Islet of Langerhans (tissue), 1 donor: ENCODE results near the gene STK17B.

ENCODE experiments used
- FAIRE-seq: peaks from one replicate; lab custom pipeline; 2011; peaks lifted over from hg19 to GRCh38; lab: Jason Lieb, UNC

Gene STK17B

DNA sequence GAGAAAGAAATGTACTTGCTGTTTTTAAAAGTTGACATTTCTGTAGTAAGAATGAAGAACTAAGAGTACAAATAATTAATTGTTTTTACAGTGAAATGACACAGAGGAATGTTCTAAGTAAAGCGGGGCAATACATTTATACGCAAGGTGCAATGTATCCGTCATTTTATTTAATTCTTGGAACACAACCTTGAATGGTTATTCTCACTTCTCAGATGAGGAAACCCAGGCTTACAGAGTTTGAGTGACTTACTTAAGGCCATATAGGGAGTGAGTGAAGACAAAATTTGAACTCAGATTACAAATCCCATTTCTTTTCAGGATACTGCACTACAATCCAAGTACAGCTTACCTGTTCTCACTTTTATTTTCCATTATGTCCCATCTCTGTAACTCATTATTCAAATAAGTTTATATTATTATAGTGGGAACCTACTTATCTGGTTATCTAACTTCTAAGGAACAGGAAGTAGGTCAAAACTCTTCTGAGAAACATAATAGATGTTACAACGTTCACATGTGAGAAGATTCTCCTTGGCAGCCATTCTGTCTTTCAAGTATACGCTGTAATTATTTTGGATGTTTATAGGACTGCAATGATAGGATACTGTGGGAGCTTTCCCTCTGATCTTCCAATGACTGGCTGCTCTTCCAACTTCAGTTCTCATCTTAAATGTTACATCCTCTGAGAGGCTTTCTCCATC lies 12.3 kb upstream of the STK17B start:
- FAIRE-seq = no peak

DNA sequence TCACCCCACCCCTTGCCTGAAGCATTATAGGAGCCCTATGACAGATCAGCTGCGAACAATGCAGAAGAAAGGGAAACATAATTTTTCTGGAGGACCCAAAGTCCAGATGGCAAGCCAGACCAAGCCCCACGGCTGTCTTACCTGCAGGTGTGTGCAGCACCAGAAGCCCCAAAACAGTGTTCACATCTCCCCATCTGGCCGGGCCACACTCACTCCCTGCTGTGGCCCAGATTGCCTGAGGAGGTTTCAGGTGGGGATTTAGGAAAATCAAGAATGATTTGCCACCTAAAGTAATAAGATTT lies 11.7 kb upstream of the STK17B start:
- no peak for FAIRE-seq

DNA sequence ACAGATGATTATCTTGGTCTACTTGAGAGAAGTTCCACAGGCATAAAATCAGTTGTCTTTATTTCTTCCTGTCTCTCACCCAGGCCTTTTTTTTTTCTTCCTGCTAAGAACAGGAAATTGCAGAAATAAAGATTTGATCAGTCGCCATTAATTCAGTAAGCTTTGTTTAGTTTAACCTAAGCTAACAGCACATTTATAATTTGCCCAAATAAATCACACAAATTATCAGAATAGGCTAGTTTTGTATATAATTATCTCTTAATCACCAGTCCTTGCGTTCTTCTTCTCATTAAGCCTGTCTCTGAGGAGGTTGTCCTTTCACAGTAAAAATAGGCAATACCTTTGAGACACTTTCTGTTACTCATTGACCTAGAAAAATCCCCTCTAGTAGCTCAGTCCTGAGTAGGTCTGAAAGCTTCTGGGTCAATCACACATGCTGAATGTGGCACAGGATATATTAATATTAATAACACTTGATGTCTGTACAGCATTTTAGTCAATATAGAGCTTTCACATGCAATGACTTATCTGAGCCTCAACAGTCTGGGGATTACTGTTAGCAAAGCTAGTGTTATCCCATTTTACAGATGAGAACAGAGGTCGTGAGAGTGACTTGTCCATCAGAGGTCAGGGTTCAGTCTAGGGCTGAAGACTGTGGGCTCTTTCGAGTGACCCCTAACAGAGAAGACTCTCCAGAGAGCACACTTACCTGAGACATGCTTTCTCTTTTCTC lies 11.2 kb upstream of the STK17B start:
- FAIRE-seq = no peak

DNA sequence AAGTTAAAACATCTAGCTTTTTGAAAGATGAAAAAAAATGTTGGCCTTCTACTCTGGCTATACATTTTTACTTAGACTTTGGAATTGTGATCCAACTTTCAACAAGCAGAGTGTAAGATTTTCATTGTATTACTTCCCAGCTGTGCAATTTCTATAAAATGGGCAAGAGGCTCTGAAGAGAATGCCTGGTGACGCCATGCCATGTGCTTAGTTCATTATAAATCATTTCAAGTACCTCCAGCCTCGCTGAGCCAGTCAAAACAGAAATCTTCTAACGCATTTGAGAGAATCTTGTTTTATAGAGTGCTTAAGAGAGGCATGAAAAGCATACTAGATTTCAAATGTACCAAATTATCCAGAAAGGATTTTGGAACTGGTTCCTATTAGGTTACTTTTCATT lies 10.1 kb upstream of the STK17B start:
- FAIRE-seq = no peak

DNA sequence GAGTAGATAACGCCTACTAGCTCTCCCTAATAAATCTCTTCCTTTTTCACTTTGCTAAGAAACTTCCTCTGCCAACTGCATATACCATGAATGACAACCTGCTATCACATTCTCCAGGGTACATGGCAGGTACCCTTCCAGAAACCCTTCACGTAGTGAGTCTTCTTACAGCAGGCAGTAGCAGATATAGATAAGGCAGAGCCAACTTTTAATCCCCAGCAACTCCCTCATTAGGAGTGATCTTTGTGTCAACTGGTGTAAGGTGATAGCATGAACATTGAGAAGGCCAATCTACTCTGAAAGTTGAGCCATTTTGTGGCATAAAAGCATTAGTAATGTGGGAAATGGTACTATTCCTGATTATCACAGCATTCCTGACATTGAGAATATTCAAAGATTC lies 5.7 kb upstream of the STK17B start:
- FAIRE-seq = no peak

DNA sequence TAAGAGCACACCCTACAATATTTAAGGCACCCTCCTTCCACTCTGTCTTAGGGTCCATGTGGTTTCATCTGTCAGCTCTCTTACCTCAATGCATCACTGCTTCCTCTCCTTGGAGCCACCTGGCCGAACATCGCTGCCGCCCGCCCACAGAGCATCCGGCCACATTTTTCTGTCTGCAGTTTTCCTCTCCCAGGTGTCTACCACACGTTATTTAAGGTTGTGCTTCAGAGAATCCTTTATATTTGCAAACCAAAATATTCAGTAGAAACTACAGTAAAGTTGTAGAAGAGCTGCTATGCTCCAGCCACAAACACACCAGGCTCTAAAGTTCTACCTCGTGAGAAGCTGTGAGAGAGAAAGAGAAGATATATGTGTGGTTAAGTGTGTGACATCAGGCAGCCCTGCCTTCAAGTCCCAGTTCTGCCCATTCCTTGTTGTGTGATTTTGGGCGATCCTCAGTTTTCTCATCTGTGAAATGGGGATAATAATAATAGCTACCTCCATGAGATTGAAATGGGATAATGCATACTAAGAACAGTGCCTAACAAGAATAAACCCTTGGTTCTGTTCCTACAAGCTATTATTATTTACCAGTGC lies 4.9 kb upstream of the STK17B start:
- no peak for FAIRE-seq

DNA sequence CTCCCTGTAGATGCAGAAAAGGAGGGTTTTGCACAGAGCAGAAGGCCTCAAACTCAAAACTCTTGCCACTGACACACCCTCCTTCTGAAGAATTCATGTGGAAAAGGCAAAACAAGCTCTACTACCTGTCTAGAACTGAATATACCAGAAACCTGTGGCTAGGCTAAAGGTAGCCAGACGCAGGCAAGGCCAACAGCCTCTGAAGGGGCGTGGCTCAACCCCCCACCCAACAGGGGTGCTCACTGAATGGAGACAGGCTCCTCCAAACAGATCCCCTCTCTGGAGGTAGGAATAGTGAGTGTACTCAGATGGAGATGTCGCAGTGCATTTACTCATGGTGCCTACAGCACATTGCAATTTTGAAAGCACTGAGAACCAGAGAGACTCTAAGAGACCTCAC lies 3.0 kb upstream of the STK17B start:
- FAIRE-seq = no peak

DNA sequence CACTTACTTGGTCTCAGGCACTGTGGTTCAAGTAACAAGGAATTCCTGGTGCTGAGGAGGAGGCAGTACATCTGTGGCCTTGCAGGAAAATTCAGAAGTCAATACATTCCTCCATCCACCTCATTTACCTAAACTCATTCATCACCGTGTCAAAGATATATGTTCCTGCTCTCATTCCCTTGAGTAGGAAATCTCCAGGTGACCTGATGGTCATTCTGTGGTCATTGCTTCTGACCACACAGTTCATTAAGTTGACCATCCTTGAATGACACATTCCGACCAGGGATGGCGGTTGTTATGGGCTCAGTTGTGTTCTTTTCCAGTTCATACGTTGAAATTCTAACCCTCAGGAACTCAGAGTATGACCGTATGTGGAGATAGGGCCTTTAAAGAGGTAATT lies 2.1 kb upstream of the STK17B start:
- no peak for FAIRE-seq

DNA sequence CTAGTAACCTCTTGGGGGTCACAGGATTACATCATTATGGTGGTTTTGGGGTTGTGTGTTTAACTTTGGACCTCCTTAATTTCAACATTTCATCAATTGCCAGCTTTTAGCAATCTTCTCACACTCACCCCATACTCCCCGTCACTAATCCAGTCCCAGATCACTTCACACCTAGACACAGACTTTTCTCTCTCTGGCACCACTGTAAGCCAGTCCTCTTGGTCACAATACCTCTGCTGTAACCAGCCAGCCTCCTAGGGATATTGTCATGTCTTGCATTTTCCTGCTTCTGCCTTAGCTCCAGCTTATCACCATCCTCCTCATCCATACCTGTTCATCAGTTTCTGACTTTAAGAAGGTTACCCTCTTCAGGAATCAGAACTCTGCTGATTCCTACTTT lies 1.6 kb upstream of the STK17B start:
- no peak for FAIRE-seq

DNA sequence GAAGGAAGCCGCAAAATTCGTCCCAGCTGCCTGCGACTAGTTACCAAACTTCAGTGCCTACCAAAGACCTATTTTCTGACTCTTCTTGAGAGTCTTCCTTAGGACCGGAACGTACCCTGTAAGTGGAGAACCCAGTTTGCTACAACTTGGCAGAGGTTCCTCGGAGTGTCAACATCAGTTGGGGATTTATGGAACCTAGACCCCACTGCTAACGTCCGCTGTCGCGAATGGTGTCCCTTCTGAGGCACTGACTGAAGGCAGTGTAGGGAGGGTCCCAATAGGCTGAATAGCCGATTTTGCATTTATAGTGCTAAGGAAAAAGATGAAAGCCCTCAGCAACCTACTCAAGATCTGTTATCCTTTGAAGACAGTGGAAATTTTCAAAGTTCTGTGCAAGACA lies 568 bp upstream of the STK17B start:
- FAIRE-seq = no peak

DNA sequence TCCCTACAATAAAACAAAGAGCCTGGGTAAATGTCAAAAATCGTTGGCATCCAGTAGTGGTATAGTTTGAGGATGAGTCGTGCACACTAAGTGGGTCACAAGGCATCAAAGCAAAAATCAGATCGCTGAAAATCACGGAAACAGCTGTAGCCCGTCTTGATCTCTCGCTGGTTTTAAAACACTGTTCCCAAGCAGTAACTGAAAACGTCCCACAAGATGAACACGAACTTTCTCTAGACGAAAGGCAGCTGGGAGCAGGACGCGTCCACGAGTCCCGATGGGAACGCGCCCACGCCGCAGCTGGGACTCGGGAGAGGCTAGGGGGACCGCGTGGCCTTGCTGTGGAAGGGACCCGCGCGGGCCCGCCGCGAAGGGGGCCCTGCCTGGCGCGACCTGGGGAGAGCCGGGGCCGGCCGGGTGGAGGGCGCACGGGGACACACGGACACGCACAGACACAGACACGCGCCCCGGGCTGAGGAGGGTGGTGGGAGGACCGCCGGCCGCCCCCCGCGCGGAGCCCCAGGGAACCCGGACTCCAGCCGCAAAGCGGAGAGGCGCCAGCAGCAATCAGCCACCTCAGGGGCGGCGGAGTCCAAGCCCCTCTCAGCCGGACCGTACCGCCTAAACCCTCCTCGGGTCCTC lies 651 bp downstream of the STK17B start:
- no peak for FAIRE-seq

DNA sequence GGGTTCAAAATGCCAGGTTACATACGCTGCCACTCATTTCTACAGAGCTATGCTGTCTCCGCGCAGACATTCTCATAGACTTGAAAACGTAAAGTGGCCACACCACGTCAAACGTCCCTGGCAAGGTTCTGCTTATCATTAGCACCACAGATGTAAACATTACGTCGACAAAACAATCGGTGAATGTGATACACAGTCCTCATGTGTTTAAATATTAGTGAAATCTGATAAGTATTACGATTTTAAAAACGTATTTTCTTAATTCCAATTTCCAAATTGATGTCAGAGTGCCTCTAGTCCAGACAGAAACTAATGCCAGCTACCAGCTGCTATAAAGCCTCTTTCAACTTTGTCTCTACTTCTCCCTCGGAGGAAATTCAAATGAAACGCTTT lies 1.2 kb downstream of the STK17B start:
- peak; percentile 30 for FAIRE-seq

DNA sequence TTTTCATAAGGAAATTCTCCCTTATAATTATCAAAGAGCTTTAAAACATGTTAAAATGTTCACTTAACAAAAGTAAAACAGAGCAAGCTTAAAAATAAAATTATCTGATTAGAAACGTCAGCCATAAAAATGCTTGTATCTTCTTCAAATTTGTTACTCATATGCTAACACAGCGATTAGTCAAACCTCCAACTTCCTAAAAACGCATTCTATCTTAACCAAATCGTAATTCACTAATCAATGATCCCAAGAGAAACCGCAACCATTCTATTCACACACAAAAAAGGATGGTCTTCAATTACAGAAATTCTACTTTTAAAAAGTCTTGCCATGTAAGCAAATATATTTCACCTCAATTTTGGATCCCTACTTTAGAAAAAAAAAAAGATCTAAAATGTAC lies 1.9 kb downstream of the STK17B start:
- FAIRE-seq = no peak

DNA sequence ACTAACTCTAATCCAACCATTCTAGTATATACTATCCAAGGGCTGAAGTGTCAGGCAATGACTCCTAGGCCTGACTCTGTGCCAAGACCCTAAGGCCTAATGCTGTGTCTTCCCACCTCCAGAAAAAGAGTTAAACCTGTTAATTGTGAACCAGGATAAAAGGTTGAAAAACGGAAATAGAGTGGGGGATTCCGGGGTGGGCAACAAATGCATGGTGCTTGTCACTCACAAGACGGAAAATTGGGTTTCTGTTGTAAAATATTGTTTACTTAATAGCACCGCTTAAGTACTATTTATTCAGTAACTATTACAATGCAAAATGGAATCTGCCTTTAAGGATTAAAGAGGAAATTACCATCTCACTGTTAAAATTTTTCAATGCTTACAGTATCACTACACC lies 3.2 kb downstream of the STK17B start:
- no peak for FAIRE-seq

DNA sequence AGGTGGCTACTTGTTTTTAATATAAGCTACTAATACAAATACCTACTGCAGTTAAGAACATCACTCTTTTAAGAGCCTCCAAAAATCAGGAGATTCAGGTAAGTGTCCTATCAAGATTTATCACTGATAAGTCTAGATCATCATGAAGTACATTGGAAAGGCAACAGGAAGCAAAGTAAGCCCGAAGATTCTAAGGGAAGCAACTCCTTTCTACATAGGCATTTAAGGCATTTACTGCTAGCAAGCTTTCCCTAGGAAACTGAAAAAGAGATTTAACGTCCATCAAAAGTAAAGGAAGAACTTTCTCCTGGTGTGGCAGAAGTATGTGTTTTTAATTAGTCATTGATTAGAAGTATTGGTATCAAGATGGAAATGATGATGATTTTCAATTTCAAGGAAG lies 3.7 kb downstream of the STK17B start:
- FAIRE-seq = no peak

DNA sequence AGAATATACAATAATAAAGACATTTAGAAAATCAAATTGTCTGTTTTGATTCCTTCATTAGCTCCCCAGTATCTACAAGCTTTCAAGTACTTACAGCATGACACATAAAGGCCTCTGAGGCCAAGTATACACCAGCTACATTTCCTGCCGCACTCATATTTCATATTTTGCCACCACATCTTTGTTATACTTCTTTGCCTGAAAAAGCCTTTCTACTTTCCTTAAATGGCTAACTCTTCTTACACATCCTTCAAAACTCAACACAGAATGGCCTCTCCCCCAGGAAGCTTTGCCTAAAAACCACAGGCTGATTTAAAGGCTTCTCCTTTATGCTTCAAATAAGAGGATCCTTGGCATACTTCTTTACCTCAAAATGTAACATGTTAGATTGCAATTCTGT lies 4.5 kb downstream of the STK17B start:
- no peak for FAIRE-seq

DNA sequence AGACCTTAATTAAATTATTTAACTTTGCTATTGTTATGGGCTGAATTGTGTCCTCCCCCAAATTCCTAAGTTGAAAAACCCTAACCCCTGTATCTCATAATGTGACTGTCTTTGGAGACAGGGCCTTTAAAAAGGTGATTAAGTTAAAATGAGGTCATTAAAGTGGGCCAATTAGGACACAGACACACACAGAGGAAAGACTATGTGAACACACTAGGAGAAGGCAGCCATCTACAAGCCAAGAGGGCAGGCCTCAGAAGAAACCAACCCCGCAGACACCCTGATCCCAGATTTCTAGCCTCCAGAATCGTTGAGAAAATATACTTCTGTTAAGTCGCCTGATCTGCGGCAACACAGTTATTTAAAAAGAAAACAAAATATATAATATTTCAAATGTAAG lies 6.4 kb downstream of the STK17B start:
- FAIRE-seq = no peak

DNA sequence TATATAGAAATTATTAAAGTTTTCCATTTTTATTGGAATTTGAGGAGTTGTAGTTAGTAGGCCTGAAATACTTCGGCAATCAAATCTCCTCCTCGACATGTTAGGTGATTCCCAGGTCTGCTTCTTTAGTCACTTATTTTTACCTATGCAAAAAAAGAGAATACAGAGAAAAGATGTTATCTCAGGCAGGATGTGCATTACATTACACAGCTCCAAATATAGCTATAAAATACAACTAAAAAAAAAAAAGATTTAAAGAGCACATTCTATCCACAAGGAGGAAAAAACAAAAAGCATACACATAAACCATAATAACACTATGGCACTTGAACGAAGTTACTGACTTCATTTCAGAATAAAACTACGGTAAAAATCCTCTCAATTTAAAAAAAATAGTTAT lies 8.1 kb downstream of the STK17B start:
- no peak for FAIRE-seq

DNA sequence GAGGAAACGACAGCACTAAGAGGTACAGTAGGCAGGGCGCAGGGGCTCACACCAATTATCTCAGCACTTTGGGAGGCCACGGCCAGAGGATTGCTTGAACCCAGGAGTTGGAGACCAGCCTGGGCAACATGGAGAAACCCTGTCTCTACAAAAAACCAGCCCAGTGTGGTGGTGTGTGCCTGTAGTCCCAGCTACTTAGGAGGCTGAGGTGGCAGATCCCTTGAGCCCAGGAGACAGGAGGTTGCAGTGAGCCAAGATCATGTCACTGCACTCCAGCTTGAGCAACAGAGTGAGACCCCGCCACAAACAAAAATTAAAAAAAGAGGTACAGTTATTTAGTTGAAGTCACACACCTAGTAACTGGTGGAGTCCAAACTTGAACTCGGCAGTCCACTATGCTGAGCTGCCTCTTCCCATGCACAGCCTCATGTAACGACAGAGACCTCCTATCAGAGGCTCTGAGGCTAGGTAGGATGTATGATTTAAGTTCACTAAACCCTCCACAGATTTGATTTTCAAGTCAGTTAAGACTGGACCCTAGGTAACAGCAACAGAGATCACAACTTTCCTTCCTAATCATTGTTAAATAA lies 8.7 kb downstream of the STK17B start:
- no peak for FAIRE-seq

DNA sequence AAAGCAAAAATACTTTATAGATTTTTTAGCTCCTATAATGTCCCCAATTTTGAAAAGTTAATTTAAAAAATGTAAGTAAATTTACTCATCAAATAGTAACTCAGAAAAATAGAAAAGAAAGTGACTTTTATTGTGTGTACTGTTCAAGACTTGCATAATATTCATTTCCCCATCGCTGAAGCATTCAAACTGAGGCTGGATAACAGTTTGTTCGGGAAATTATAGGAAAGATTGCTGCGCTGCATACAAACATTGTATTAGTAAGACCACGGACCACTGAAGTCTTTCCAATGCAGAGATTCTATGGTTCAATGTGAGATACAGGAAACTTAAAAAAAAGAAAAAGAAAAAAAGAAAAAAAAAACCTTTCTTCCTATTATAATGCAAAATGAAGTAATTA lies 10.4 kb downstream of the STK17B start:
- no peak for FAIRE-seq

DNA sequence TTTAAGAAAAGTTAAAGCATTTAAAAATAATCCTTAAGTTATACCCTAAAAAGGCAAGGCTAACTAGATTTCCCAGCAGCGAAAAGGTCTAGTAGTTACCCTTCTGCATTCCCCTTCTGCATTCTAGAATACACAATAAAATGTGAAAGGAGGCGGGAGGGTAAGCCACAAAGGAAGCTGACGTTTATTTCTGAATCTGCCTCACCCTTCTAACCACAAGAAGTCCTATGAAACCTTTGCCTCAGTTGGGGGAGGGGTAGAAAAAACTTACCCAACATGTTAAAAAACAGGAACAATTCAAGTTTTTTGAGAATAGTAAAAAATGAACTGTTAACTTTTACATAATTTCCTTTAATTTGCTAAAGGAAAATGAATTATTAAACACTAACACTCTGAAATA lies 11.3 kb downstream of the STK17B start:
- FAIRE-seq = no peak

DNA sequence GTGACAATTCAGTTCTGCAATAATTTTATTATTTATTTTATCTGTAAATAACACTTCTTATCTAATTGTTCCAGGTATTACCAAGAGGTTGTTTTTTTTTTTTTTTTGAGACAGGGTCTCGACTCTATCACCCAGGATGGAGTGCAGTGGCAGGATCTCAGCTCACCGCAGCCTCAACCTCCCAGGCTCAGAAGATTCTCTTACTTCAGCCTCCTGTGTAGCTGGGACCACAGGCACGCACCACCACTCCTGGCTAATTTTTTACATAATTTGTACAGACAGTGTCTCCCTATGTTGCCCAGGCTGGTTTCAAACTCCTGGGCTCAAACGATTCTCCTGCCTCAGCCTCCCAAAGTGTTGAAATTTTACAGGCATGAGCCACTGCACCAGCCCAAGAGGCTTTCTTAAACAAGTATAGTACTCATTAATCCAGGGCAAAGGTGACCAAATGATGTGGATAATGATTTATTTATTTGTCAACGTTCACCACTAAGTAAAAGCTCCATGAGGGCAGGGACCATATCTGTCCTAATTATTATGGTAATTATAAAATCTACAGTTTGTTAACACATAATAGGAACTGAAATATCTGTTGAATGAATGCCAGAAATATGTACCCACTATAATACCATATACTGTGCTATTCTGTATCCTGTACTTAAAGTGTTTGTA lies 12.0 kb downstream of the STK17B start:
- no peak for FAIRE-seq

DNA sequence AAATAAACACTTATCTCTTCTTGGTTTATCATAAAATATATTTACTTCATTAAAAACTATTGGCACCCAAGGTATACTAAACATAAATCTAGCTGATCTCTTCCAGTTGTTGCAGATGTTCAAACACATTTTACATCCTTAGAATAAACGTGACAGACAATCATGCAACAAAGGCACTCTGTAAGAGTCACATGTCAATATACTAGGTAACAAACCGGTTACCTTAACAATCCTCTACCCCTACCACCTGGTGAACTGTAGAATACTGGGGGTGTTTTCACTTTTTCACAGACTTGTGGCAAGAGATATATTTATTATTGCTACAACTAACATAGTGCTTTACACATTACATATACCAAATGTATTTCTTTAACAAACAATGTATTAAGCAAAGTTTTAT lies 15.8 kb downstream of the STK17B start:
- no peak for FAIRE-seq
